Natural killer cell (primary cell): ENCODE results near the gene SLC41A3. TPM values are rescaled to one million over a fixed set of nuclear protein-coding genes. Genes with fewer than 3 reads are reported as not detected.
A peak's percentile ranks its signal among the peaks of the same experiment; 100 is the strongest.

Experiments used
- ATAC-seq, 3 donors: fragments of 150-1000 bp in 2 of 3; fragments of 200-7000 bp in 1 of 3; cut with Tn5 transposase; 1 replicate in 1 of 3; 2 replicates in 2 of 3; pipeline ENCODE4 v1.10.0; 2021; ENCODE audit warnings: mild to moderate bottlenecking in 2 of 3, moderate library complexity in 2 of 3
- DNase-seq, 2 donors: peaks; one replicate each; pipeline versions ENCODE4 v3.0.0 to v3.0.0-alpha.2; 2013 to 2021; ENCODE audit warnings: mixed read lengths in 1 of 2
- H3K27ac ChIP-seq: one replicate; pipeline ENCODE4 v1.5.1; 2013; ENCODE audit warnings: mild to moderate bottlenecking, low read length
- H3K27me3 ChIP-seq: one replicate; pipeline ENCODE4 v1.6.1; 2013; ENCODE audit warnings: low read length; ENCODE audit not compliant: control insufficient read depth, insufficient read depth
- H3K36me3 ChIP-seq: one replicate; pipeline ENCODE4 v1.6.1; 2013; ENCODE audit warnings: low read length; ENCODE audit not compliant: control insufficient read depth, insufficient read depth
- H3K4me1 ChIP-seq: one replicate; pipeline ENCODE4 v1.6.1; 2013; ENCODE audit warnings: low read length; ENCODE audit not compliant: control insufficient read depth, insufficient read depth
- H3K4me3 ChIP-seq: one replicate; pipeline ENCODE4 v1.5.1; 2013; ENCODE audit warnings: low read length
- H3K9me3 ChIP-seq: one replicate; pipeline ENCODE4 v1.6.1; 2013; ENCODE audit warnings: low read length; ENCODE audit not compliant: control insufficient read depth, insufficient read depth
- H3K27ac Mint-ChIP-seq, 2 donors: one replicate each; pipeline ENCODE4 v1.8.0; 2022; ENCODE audit warnings: mild to moderate bottlenecking in 2 of 2, mixed read lengths in 2 of 2, moderate library complexity in 1 of 2
- H3K27me3 Mint-ChIP-seq, 2 donors: one replicate each; pipeline ENCODE4 v1.8.0; 2022; ENCODE audit warnings: low read depth in 2 of 2, mixed read lengths in 2 of 2
- H3K36me3 Mint-ChIP-seq: one replicate; pipeline ENCODE4 v1.8.0; 2022; ENCODE audit warnings: mixed read lengths
- H3K4me1 Mint-ChIP-seq, 2 donors: one replicate each; pipeline ENCODE4 v1.8.0; 2022; ENCODE audit warnings: mixed read lengths in 2 of 2
- H3K4me3 Mint-ChIP-seq: one replicate; pipeline ENCODE4 v1.8.0; 2022; ENCODE audit warnings: mild to moderate bottlenecking, moderate library complexity, mixed read lengths
- H3K9me3 Mint-ChIP-seq, 2 donors: one replicate each; pipeline ENCODE4 v1.8.0; 2022; ENCODE audit warnings: mixed read lengths in 2 of 2
- CTCF ChIP-seq: fragments of 200-600 bp; IDR thresholded peaks from one replicate; pipeline ENCODE4 v1.8.0; 2022; ENCODE audit warnings: antibody characterized with exemption
- WGBS: methylation state at CpG from one replicate; pipeline ENCODE4 v1.1.7; 2013; ENCODE audit warnings: missing lambda C conversion rate; ENCODE audit not compliant: insufficient coverage; 5-methylcytosine and 5-hydroxymethylcytosine counted together
- intact Hi-C: fragments of 100-400 bp; cut with micrococcal nuclease; formaldehyde crosslinking; loops from one replicate; pipeline ENCODE4 v1.14.2; 2022
- total RNA-seq, 4 donors: library from RNA; stranded (reverse); fragments of 120-200 nt in 1 of 4; gene quantifications; one replicate each; pipeline versions ENCODE4 v1.2.3 to v1.2.4, GENCODE V29; 2013 to 2022

Gene SLC41A3
- total RNA-seq, 3 donors from 2014 or later (not counting 1 experiment from before 2014, with no cell fraction given): 24.2 to 29.6 (median 27.1) TPM

DNA sequence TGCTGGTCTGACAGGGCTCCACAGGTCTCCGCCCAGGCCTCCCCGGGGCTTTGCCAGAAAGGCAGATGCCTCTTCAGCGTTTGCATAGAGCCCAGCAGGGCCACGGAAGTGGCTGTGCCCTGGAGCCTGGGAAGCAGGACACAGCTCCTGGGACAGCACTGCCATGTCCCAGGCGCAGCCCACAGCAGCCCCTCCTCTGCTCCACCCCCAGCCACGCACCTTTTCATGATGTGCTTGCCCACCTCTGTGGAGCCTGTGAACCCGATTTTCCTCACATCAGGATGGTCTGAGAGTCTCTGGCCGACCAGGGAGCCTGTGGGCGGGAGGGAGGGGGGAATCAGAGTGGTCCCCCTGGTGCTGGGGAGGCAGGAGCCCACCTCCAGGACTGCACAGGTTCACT lies 33.9 kb upstream of the SLC41A3 start:
- Mint-ChIP-seq H3K36me3 (no peaks in the 10 kb centered on the region), H3K27me3 (peaks cover 11 to 14% of the 10 kb centered on the region in 2 donors), H3K4me1 (no peaks in the 10 kb centered on the region), H3K27ac (no peak overlapping the region), H3K4me3 (no peak overlapping the region), H3K9me3 (no peaks in the 10 kb centered on the region)
- H3K4me1 ChIP-seq: no peaks in the 10 kb centered on the region
- H3K4me3 ChIP-seq: no peak overlapping the region
- intact Hi-C loops: no loop called here
- TF ChIP-seq CTCF: no peak
- no peaks in the 10 kb centered on the region for H3K36me3 ChIP-seq
- no peaks in the 10 kb centered on the region for H3K27me3 ChIP-seq
- no peak overlapping the region for H3K27ac ChIP-seq
- H3K9me3 ChIP-seq: no peaks in the 10 kb centered on the region
- DNase-seq (peak in 1 of 2 donors; percentile 3), ATAC-seq (no peak)
- 72% methylated on average over 9 of the region's 9 CpGs for WGBS

DNA sequence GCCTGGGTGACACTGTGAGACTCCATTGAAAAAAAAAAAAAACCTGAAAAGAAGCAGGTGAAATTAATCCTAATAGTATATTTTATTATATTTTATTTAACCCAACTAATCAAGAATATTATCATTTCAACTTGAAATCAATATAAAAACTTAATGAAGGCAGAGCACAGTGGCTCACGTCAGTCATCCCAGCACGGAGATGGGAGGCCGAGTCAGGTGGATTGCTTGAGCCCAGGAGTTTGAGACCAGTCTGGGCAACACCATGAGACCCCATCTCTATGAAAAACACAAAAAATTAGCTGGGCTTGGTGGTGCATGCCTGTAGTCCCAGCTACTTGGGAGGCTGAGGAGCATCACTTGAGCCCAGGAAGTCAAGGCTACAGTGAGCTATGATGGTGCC lies 33.3 kb upstream of the SLC41A3 start:
- Mint-ChIP-seq H3K4me3 (no peak overlapping the region), H3K9me3 (no peaks in the 10 kb centered on the region), H3K4me1 (no peaks in the 10 kb centered on the region), H3K36me3 (no peaks in the 10 kb centered on the region), H3K27ac (no peak overlapping the region), H3K27me3 (peaks cover 11 to 12% of the 10 kb centered on the region in 2 donors)
- no peaks in the 10 kb centered on the region for H3K4me1 ChIP-seq
- intact Hi-C loops: no loop called here
- no peaks in the 10 kb centered on the region for H3K27me3 ChIP-seq
- WGBS: 90% methylated on average over 3 of the region's 3 CpGs
- H3K27ac ChIP-seq: no peak overlapping the region
- H3K4me3 ChIP-seq: no peak overlapping the region
- H3K36me3 ChIP-seq: no peaks in the 10 kb centered on the region
- ATAC-seq: no peak
- no peaks in the 10 kb centered on the region for H3K9me3 ChIP-seq
- no peak for TF ChIP-seq CTCF
- peak in 1 of 2 donors; percentile 3 for DNase-seq

GRCh38 chr3:126116526-126116925 lies 32.6 kb upstream of the SLC41A3 start:
- H3K4me3 ChIP-seq: no peak overlapping the region
- no peaks in the 10 kb centered on the region for H3K9me3 ChIP-seq
- H3K4me1 Mint-ChIP-seq: no peaks in the 10 kb centered on the region
- intact Hi-C loops: no loop called here
- H3K4me3 Mint-ChIP-seq: no peak overlapping the region
- 27% methylated on average over 1 of the region's 1 CpG for WGBS
- no peaks in the 10 kb centered on the region for H3K36me3 ChIP-seq
- no peaks in the 10 kb centered on the region for H3K4me1 ChIP-seq
- no peak for ATAC-seq
- peaks cover 11 to 12% of the 10 kb centered on the region in 2 donors for H3K27me3 Mint-ChIP-seq
- DNase-seq: peak in 1 of 2 donors; percentile 1
- H3K27me3 ChIP-seq: no peaks in the 10 kb centered on the region
- no peaks in the 10 kb centered on the region for H3K36me3 Mint-ChIP-seq
- H3K27ac Mint-ChIP-seq: no peak overlapping the region
- no peaks in the 10 kb centered on the region for H3K9me3 Mint-ChIP-seq
- TF ChIP-seq CTCF: no peak
- no peak overlapping the region for H3K27ac ChIP-seq
